ENCODE measurements around the gene SMG5.

Gene SMG5

DNA sequence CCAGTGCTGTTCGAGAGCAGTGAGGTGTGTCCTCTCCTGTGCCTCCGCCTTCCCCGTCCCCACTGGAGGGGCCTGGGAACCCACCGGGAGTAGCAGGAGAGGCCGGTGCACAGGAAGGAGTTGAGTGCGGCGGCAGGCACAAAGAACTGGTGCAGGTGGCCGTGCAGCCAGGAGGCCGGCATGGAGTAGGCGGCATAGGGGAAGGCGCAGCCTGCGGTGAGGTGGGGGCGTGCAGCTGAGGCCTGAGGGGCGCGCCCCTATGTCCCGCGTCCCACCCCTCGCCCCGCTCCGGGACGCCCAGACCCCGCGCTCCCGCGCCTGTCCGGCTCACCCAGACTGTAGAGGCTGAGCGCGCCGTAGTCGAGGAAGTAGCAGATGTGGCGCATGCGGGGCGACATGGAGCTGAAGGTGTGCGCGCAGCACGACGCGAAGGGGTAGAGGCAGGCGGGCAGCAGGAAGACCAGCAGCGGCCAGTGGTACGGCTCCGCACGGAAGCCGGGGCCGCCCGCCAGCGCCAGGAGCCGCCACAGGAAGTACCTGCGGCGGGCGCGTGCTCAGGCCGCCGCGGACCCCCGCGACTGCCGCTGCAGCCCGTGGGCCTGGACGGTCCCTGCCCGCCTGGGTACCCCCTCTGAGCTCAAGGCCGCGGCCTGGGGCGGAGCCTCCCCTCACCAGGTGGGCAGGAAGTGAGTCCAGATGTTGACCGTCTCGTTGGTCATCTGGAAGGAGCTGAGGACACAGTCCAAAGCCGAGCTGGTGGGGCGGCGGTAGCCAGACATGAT, 37.0 kb downstream of the SMG5 start:
- no peaks in the 10 kb centered on the region for H3K9me3 ChIP-seq (replicated peaks in 1 of 11)
- peak overlapping the region; percentile 10 to 71 (median 46); a peak in 17 of 22 replicates for H3K9ac ChIP-seq
- peaks cover 41 to 63% (median 53%) of the 10 kb centered on the region in 10 experiments for H3K4me1 ChIP-seq
- H3K36me3 ChIP-seq = peaks cover 17 to 31% (median 21%) of the 10 kb centered on the region in 11 experiments
- peak overlapping the region in 5 of 11 experiments; percentile 12 to 34 (median 17); a peak in 3 of 22 replicates for H3K27ac ChIP-seq
- H3K4me3 ChIP-seq = peak overlapping the region; percentile 35 to 62 (median 49)
- peaks cover 16 to 29% (median 23%) of the 10 kb centered on the region in 11 experiments; a peak in 21 of 22 replicates for H3K27me3 ChIP-seq
- TF ChIP-seq Cebpa-rat (IDR thresholded peaks at IDR 0.05) = no peak
- peak overlapping the region; percentile 90 to 100 (median 97) for H3K4me2 ChIP-seq
- H4K20me1 ChIP-seq = peaks cover 5 to 98% (median 92%) of the 10 kb centered on the region in 11 experiments; a peak in 21 of 22 replicates

GRCh38 chr1:156244712-156245111, 37.9 kb downstream of the SMG5 start:
- H3K36me3 ChIP-seq = peaks cover 11 to 25% (median 17%) of the 10 kb centered on the region in 11 experiments
- peak overlapping the region in 2 of 11 experiments; percentile 49 to 71; a peak in 1 of 22 replicates for H3K9ac ChIP-seq
- no peak for TF ChIP-seq Cebpa-rat (IDR thresholded peaks at IDR 0.05)
- H3K27ac ChIP-seq = no peak overlapping the region
- H3K4me2 ChIP-seq = peak overlapping the region in 10 of 11 experiments; percentile 90 to 100 (median 98); a peak in 19 of 22 replicates
- H3K4me1 ChIP-seq = peaks cover 50 to 72% (median 62%) of the 10 kb centered on the region in 10 experiments
- peaks cover 16 to 29% (median 23%) of the 10 kb centered on the region in 11 experiments; a peak in 21 of 22 replicates for H3K27me3 ChIP-seq
- no peaks in the 10 kb centered on the region for H3K9me3 ChIP-seq (replicated peaks in 1 of 11)
- no peak overlapping the region for H3K4me3 ChIP-seq
- peaks cover 5 to 97% (median 88%) of the 10 kb centered on the region in 11 experiments; a peak in 21 of 22 replicates for H4K20me1 ChIP-seq

DNA sequence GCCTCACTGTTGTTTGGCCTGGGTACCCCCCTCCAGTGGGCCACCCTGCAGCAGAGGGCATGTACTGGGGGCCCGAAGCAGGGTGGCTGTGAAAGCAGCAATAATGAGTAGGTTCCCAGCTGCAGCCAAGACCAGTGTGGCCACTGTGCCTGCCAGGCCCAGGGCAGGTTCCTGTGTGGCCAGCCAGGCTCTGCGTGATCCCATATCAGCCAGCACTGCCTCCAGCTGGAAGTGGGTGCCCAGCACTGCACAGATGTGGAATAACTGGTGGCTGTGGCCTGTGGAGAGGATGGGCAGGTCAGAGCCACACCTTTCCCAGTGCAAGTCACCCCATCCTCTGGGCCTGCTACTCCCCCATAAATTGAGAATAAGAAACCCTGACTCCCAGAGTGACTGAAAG, 38.5 kb downstream of the SMG5 start:
- no peak overlapping the region for H3K27ac ChIP-seq
- no peak overlapping the region for H3K9ac ChIP-seq
- TF ChIP-seq Cebpa-rat (IDR thresholded peaks at IDR 0.05) = no peak
- H4K20me1 ChIP-seq = peaks cover 5 to 97% (median 84%) of the 10 kb centered on the region in 11 experiments; a peak in 20 of 22 replicates
- H3K27me3 ChIP-seq = peaks cover 16 to 29% (median 23%) of the 10 kb centered on the region in 11 experiments; a peak in 21 of 22 replicates
- peak overlapping the region in 4 of 11 experiments; percentile 91 to 99 (median 98); a peak in 3 of 22 replicates for H3K4me2 ChIP-seq
- H3K9me3 ChIP-seq (replicated peaks in 1 of 11) = no peaks in the 10 kb centered on the region
- H3K4me3 ChIP-seq = no peak overlapping the region
- H3K4me1 ChIP-seq = peaks cover 54 to 78% (median 68%) of the 10 kb centered on the region in 10 experiments
- H3K36me3 ChIP-seq = peaks cover 11 to 25% (median 17%) of the 10 kb centered on the region in 11 experiments

DNA sequence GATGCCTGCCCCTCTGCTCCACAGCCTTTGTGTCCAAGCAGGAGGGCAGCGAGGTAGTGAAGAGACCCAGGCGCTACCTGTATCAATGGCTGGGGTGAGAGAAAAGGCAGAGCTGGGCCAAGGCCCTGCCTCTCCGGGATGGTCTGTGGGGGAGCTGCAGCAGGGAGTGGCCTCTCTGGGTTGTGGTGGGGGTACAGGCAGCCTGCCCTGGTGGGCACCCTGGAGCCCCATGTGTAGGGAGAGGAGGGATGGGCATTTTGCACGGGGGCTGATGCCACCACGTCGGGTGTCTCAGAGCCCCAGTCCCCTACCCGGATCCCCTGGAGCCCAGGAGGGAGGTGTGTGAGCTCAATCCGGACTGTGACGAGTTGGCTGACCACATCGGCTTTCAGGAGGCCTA, 39.9 kb downstream of the SMG5 start:
- H3K4me2 ChIP-seq = peak overlapping the region; percentile 79 to 99 (median 89); a peak in 19 of 22 replicates
- H3K36me3 ChIP-seq = peaks cover 22 to 30% (median 25%) of the 10 kb centered on the region in 11 experiments
- no peak overlapping the region for H3K9ac ChIP-seq
- H3K9me3 ChIP-seq (replicated peaks in 1 of 11) = no peaks in the 10 kb centered on the region
- H3K27ac ChIP-seq = no peak overlapping the region
- TF ChIP-seq Cebpa-rat (IDR thresholded peaks at IDR 0.05) = no peak
- H3K4me3 ChIP-seq = no peak overlapping the region
- peaks cover 54 to 82% (median 71%) of the 10 kb centered on the region in 10 experiments for H3K4me1 ChIP-seq
- H3K27me3 ChIP-seq = peaks cover 16 to 29% (median 23%) of the 10 kb centered on the region in 11 experiments; a peak in 21 of 22 replicates
- H4K20me1 ChIP-seq = peaks cover 5 to 93% (median 74%) of the 10 kb centered on the region in 11 experiments; a peak in 20 of 22 replicates

DNA sequence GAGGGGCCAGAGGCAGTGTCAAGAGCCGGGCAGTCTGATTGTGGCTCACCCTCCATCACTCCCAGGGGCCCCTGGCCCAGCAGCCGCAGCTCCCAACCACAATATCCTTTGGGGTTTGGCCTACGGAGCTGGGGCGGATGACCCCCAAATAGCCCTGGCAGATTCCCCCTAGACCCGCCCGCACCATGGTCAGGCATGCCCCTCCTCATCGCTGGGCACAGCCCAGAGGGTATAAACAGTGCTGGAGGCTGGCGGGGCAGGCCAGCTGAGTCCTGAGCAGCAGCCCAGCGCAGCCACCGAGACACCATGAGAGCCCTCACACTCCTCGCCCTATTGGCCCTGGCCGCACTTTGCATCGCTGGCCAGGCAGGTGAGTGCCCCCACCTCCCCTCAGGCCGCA, 40.7 kb downstream of the SMG5 start, which contains the start of gene BGLAP:
BGLAP (plus strand) TSS at position 259 of the 400 bp plus-strand sequence; CDS start at position 307, 48 bp downstream.
- no peak for TF ChIP-seq Cebpa-rat (IDR thresholded peaks at IDR 0.05)
- no peaks in the 10 kb centered on the region for H3K9me3 ChIP-seq (replicated peaks in 1 of 11)
- peaks cover 54 to 76% (median 68%) of the 10 kb centered on the region in 10 experiments for H3K4me1 ChIP-seq
- peak within 1 kb of the TSS; percentile 32 to 64 (median 49); a peak in 17 of 22 replicates for H3K9ac ChIP-seq
- peak within 1 kb of the TSS in 9 of 11 experiments; percentile 11 to 69 (median 54); a peak in 16 of 22 replicates for H3K27ac ChIP-seq
- peaks cover 16 to 29% (median 23%) of the 10 kb centered on the region in 11 experiments; a peak in 21 of 22 replicates for H3K27me3 ChIP-seq
- H4K20me1 ChIP-seq = peaks cover 5 to 85% (median 66%) of the 10 kb centered on the region in 11 experiments; a peak in 20 of 22 replicates
- H3K4me2 ChIP-seq = peak within 1 kb of the TSS; percentile 79 to 99 (median 89)
- H3K4me3 ChIP-seq = peak within 1 kb of the TSS in 6 of 10 experiments; percentile 11 to 50 (median 20); a peak in 7 of 20 replicates
- H3K36me3 ChIP-seq = peaks cover 30 to 33% (median 31%) of the 10 kb centered on the region in 11 experiments

- H4K20me1 ChIP-seq = peaks cover 5 to 79% (median 60%) of the 10 kb centered on the region in 11 experiments; a peak in 20 of 22 replicates
- H3K4me1 ChIP-seq = peaks cover 49 to 70% (median 62%) of the 10 kb centered on the region in 10 experiments
- peaks cover 16 to 27% (median 22%) of the 10 kb centered on the region in 11 experiments; a peak in 21 of 22 replicates for H3K27me3 ChIP-seq
- H3K4me2 ChIP-seq = peak overlapping the region; percentile 79 to 99 (median 89)
- no peak for TF ChIP-seq Cebpa-rat (IDR thresholded peaks at IDR 0.05)
- H3K9ac ChIP-seq = peak overlapping the region; percentile 32 to 64 (median 49); a peak in 17 of 22 replicates
- H3K4me3 ChIP-seq = peak overlapping the region in 5 of 10 experiments; percentile 3 to 50 (median 17); a peak in 7 of 20 replicates
- no peaks in the 10 kb centered on the region for H3K9me3 ChIP-seq (replicated peaks in 1 of 11)
- H3K27ac ChIP-seq = peak overlapping the region in 9 of 11 experiments; percentile 11 to 69 (median 54); a peak in 16 of 22 replicates
- H3K36me3 ChIP-seq = peaks cover 36 to 39% (median 37%) of the 10 kb centered on the region in 11 experiments
Observed at GRCh38 chr1:156241311-156241811, 41.3 kb downstream of the SMG5 start.

DNA sequence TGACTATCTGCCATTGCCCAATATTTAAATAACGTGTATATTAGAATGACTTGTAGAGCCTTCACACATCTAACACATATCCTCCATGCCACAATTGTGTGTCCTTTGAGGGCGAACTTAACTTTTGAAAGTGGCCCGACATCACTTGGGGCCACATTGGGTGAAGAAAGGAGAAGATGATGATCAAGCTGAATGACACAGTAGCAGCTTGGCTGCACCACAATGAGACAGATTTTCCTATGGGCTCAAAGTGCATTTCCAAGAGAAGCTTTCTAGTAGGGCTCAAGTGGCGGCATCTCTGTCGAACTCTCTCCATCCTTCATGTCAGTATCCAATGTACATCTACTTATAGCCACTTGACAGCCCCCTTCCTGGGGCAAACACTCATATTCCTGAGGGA, 44.4 kb downstream of the SMG5 start:
- Histone ChIP-seq H3K27me3 (no peaks in the 10 kb centered on the region), H3K4me2 (no peak overlapping the region), H3K4me1 (peaks cover 37 to 46% (median 43%) of the 10 kb centered on the region in 10 experiments), H3K4me3 (no peak overlapping the region), H3K9ac (no peak overlapping the region), H3K9me3 (replicated peaks in 1 of 11) (no peaks in the 10 kb centered on the region), H3K27ac (no peak overlapping the region), H3K36me3 (peaks cover 63 to 70% (median 66%) of the 10 kb centered on the region in 11 experiments), H4K20me1 (peaks cover 5 to 48% (median 29%) of the 10 kb centered on the region in 11 experiments; a peak in 20 of 22 replicates)
- TF ChIP-seq Cebpa-rat (IDR thresholded peaks at IDR 0.05) = no peak

- Histone ChIP-seq H3K27ac (no peak overlapping the region), H3K4me1 (peaks cover 19 to 37% (median 34%) of the 10 kb centered on the region in 10 experiments), H3K4me2 (no peak overlapping the region), H3K36me3 (peaks cover 64 to 86% (median 69%) of the 10 kb centered on the region in 11 experiments), H3K27me3 (no peaks in the 10 kb centered on the region), H4K20me1 (peaks cover 0 to 30% (median 18%) of the 10 kb centered on the region in 11 experiments; a peak in 20 of 22 replicates), H3K9me3 (replicated peaks in 1 of 11) (no peaks in the 10 kb centered on the region), H3K4me3 (no peak overlapping the region), H3K9ac (no peak overlapping the region)
- TF ChIP-seq Cebpa-rat (IDR thresholded peaks at IDR 0.05) = no peak
Observed at GRCh38 chr1:156236164-156236563, 46.5 kb downstream of the SMG5 start.

Measured in BLaER1 treated with 17β-estradiol and CSF1 and Interleukin-3, amounts not matched to agents 10 nM and 100 nM (cell line).